GM23338 (cell line): ENCODE measurements around the gene CUX1. TPM values are rescaled to one million over a fixed set of nuclear protein-coding genes. Genes with fewer than 3 reads are reported as not detected.
A peak's percentile ranks its signal among the peaks of the same experiment; 100 is the strongest.

Experiments
- ATAC-seq: fragments of 200-7000 bp; cut with Tn5 transposase; 3 replicates; pipeline ENCODE4 v1.9.1; 2020
- DNase-seq: peaks from one replicate; pipeline ENCODE4 v3.0.0-alpha.2; 2015; ENCODE audit warnings: low spot score
- H2AFZ ChIP-seq: fragments of 200-600 bp; sonication (generic); 2 replicates; pipeline ENCODE4 v1.8.0; 2016; ENCODE audit warnings: antibody characterized with exemption, mild to moderate bottlenecking, moderate library complexity
- H3F3A ChIP-seq: fragments of 200-600 bp; sonication (generic); replicated peaks from 2 replicates; pipeline ENCODE4 v1.8.0; 2017; ENCODE audit warnings: antibody characterized with exemption, mixed run types, low read depth
- H3K27ac ChIP-seq: fragments of 200-600 bp; sonication (generic); 2 replicates; pipeline ENCODE4 v1.6.1; 2016; ENCODE audit warnings: low read depth
- H3K27me3 ChIP-seq: fragments of 200-600 bp; sonication (generic); 2 replicates; pipeline ENCODE4 v1.8.0; 2016; ENCODE audit warnings: mild to moderate bottlenecking, mixed run types, moderate library complexity; ENCODE audit not compliant: insufficient read depth
- H3K36me3 ChIP-seq: fragments of 200-600 bp; sonication (generic); 2 replicates; pipeline ENCODE4 v1.8.0; 2016; ENCODE audit warnings: mild to moderate bottlenecking; ENCODE audit not compliant: insufficient read depth
- H3K4me1 ChIP-seq: fragments of 200-600 bp; sonication (generic); 2 replicates; pipeline ENCODE4 v1.8.0; 2016; ENCODE audit warnings: mild to moderate bottlenecking, moderate library complexity; ENCODE audit not compliant: insufficient read depth
- H3K4me2 ChIP-seq: fragments of 200-600 bp; sonication (generic); 2 replicates; pipeline ENCODE4 v1.7.1; 2017; ENCODE audit warnings: mixed run types
- H3K4me3 ChIP-seq: fragments of 200-600 bp; sonication (generic); 2 replicates; pipeline ENCODE4 v1.6.1; 2016; ENCODE audit warnings: mixed run types
- H3K79me2 ChIP-seq: fragments of 200-600 bp; sonication (generic); replicated peaks from 2 replicates; pipeline ENCODE4 v1.8.0; 2017; ENCODE audit warnings: mild to moderate bottlenecking; ENCODE audit not compliant: insufficient read depth
- H3K9me2 ChIP-seq: fragments of 200-600 bp; sonication (generic); 2 replicates; pipeline ENCODE4 v1.8.0; 2017; ENCODE audit not compliant: insufficient read depth
- H4K20me1 ChIP-seq: fragments of 200-600 bp; sonication (generic); replicated peaks from 2 replicates; pipeline ENCODE4 v1.8.0; 2017; ENCODE audit warnings: mild to moderate bottlenecking; ENCODE audit not compliant: insufficient read depth
- H3K27ac Mint-ChIP-seq: 2 replicates; pipeline ENCODE4 v1.8.0; 2020; ENCODE audit warnings: inconsistent platforms, mild to moderate bottlenecking, moderate library complexity, mixed read lengths
- H3K27me3 Mint-ChIP-seq: 3 replicates; pipeline ENCODE4 v1.8.0; 2022; ENCODE audit warnings: low read depth, mild to moderate bottlenecking, moderate library complexity, mixed read lengths, inconsistent platforms; ENCODE audit not compliant: insufficient read depth, poor library complexity
- H3K36me3 Mint-ChIP-seq: 3 replicates; pipeline ENCODE4 v1.8.0; 2021; ENCODE audit warnings: low read depth, mild to moderate bottlenecking, inconsistent platforms, moderate library complexity, mixed read lengths
- H3K4me1 Mint-ChIP-seq: 3 replicates; pipeline ENCODE4 v1.8.0; 2020; ENCODE audit warnings: mild to moderate bottlenecking, inconsistent platforms, mixed read lengths
- H3K4me3 Mint-ChIP-seq: 3 replicates; pipeline ENCODE4 v1.8.0; 2021; ENCODE audit warnings: moderate library complexity, mild to moderate bottlenecking, inconsistent platforms, mixed read lengths
- H3K9me3 Mint-ChIP-seq: 3 replicates; pipeline ENCODE4 v1.8.0; 2020; ENCODE audit warnings: moderate library complexity, mild to moderate bottlenecking, inconsistent platforms, mixed read lengths
- CREB1 ChIP-seq: fragments of 250-450 bp; sonication (Bioruptor Pico); IDR thresholded peaks from 2 replicates; pipeline ENCODE4 v1.5.0; 2020; ENCODE audit warnings: low read depth, mild to moderate bottlenecking, moderate library complexity
- ZNF331 ChIP-seq: fragments of 250-450 bp; sonication (Bioruptor Pico); IDR thresholded peaks from 2 replicates; pipeline ENCODE4 v1.5.0; 2020; ENCODE audit warnings: low read depth, mild to moderate bottlenecking, moderate library complexity
- polyA plus RNA-seq: library from polyadenylated mRNA; unstranded; fragments of >200 nt; fragmentation: Nextera tagmentation; extraction: Ambion mirVana; gene quantifications from 2 replicates; pipeline ENCODE4 v1.2.1, GENCODE V29; 2016
- total RNA-seq: library from RNA; depleted of rRNA; stranded (reverse); fragments of >200 nt; shearing (Covaris generic); gene quantifications from 2 replicates; pipeline ENCODE4 v1.2.3, GENCODE V29; 2014
- TF ChIP-seq, protein P1 (sequence below), 2 experiments: fragments of 200-600 bp in 1 of 2; sonication (generic) in 1 of 2; conservative IDR thresholded peaks; 2 replicates each; pipeline versions ENCODE4 v1.5.1 to v1.6.1; 2016 to 2017; ENCODE audit warnings: antibody characterized with exemption in 2 of 2, low read depth in 2 of 2, mild to moderate bottlenecking in 2 of 2, moderate library complexity in 1 of 2
- TF ChIP-seq, protein P2 (sequence below): fragments of 250-450 bp; sonication (Bioruptor Pico); IDR thresholded peaks from 2 replicates; pipeline ENCODE4 v1.5.0; 2020; ENCODE audit warnings: mild to moderate bottlenecking, moderate library complexity
- TF ChIP-seq, protein P3 (sequence below): IDR thresholded peaks from 2 replicates; pipeline ENCODE4 v1.6.1; 2016; ENCODE audit warnings: antibody characterized with exemption

CUX1 gene
- total and polyA plus RNA-seq, 2 experiments from 2014 or later, result 49.9 to 64.0 TPM

DNA sequence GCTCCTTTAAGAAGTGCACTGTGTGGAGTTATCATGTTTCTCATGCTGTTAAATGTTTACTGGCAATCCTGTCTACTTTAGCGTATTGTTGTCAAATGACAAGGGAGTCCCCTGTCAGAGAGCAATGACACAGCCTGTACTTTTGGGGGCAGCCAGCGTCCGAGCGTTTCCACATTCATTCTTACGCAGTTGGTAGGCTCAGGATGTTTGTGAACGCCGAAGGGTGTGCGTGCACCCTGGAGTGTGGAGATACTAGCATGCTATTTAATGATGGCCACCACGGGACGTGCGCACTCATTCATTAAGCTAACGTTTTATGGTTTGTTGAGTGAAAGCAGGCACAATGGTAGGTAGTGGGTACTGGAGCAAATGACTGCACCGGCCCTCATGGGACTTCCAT, 48.0 kb downstream of the CUX1 start:
- Mint-ChIP-seq H3K27ac (peak overlapping the region; percentile 56; the same call in 1 of the 2 replicates), H3K4me1 (peaks cover 63% of the 10 kb centered on the region)
- DNase-seq, result no peak

More for the DNA sequence above, 48.0 kb downstream of the CUX1 start:
- Mint-ChIP-seq H3K27me3 (peaks cover 14% of the 10 kb centered on the region), H3K4me3 (no peak overlapping the region), H3K36me3 (peaks cover 11% of the 10 kb centered on the region; the same call in 2 of the 3 replicates), H3K9me3 (no peaks in the 10 kb centered on the region; the same call in 2 of the 3 replicates)
- no peak overlapping the region for H2AFZ ChIP-seq
- peaks cover 27% of the 10 kb centered on the region for H4K20me1 ChIP-seq
- no peak overlapping the region for H3K4me3 ChIP-seq
- H3K4me1 ChIP-seq, result peaks cover 61% of the 10 kb centered on the region
- H3K27me3 ChIP-seq, result no peaks in the 10 kb centered on the region
- H3K36me3 ChIP-seq, result no peaks in the 10 kb centered on the region
- H3K9me2 ChIP-seq, result no peaks in the 10 kb centered on the region
- TF ChIP-seq, protein P1, sequence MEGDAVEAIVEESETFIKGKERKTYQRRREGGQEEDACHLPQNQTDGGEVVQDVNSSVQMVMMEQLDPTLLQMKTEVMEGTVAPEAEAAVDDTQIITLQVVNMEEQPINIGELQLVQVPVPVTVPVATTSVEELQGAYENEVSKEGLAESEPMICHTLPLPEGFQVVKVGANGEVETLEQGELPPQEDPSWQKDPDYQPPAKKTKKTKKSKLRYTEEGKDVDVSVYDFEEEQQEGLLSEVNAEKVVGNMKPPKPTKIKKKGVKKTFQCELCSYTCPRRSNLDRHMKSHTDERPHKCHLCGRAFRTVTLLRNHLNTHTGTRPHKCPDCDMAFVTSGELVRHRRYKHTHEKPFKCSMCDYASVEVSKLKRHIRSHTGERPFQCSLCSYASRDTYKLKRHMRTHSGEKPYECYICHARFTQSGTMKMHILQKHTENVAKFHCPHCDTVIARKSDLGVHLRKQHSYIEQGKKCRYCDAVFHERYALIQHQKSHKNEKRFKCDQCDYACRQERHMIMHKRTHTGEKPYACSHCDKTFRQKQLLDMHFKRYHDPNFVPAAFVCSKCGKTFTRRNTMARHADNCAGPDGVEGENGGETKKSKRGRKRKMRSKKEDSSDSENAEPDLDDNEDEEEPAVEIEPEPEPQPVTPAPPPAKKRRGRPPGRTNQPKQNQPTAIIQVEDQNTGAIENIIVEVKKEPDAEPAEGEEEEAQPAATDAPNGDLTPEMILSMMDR (conservative IDR thresholded peaks at IDR 0.05; ENCODE audit: low read depth in 2 of 2), result no peak
- TF ChIP-seq, protein P2, sequence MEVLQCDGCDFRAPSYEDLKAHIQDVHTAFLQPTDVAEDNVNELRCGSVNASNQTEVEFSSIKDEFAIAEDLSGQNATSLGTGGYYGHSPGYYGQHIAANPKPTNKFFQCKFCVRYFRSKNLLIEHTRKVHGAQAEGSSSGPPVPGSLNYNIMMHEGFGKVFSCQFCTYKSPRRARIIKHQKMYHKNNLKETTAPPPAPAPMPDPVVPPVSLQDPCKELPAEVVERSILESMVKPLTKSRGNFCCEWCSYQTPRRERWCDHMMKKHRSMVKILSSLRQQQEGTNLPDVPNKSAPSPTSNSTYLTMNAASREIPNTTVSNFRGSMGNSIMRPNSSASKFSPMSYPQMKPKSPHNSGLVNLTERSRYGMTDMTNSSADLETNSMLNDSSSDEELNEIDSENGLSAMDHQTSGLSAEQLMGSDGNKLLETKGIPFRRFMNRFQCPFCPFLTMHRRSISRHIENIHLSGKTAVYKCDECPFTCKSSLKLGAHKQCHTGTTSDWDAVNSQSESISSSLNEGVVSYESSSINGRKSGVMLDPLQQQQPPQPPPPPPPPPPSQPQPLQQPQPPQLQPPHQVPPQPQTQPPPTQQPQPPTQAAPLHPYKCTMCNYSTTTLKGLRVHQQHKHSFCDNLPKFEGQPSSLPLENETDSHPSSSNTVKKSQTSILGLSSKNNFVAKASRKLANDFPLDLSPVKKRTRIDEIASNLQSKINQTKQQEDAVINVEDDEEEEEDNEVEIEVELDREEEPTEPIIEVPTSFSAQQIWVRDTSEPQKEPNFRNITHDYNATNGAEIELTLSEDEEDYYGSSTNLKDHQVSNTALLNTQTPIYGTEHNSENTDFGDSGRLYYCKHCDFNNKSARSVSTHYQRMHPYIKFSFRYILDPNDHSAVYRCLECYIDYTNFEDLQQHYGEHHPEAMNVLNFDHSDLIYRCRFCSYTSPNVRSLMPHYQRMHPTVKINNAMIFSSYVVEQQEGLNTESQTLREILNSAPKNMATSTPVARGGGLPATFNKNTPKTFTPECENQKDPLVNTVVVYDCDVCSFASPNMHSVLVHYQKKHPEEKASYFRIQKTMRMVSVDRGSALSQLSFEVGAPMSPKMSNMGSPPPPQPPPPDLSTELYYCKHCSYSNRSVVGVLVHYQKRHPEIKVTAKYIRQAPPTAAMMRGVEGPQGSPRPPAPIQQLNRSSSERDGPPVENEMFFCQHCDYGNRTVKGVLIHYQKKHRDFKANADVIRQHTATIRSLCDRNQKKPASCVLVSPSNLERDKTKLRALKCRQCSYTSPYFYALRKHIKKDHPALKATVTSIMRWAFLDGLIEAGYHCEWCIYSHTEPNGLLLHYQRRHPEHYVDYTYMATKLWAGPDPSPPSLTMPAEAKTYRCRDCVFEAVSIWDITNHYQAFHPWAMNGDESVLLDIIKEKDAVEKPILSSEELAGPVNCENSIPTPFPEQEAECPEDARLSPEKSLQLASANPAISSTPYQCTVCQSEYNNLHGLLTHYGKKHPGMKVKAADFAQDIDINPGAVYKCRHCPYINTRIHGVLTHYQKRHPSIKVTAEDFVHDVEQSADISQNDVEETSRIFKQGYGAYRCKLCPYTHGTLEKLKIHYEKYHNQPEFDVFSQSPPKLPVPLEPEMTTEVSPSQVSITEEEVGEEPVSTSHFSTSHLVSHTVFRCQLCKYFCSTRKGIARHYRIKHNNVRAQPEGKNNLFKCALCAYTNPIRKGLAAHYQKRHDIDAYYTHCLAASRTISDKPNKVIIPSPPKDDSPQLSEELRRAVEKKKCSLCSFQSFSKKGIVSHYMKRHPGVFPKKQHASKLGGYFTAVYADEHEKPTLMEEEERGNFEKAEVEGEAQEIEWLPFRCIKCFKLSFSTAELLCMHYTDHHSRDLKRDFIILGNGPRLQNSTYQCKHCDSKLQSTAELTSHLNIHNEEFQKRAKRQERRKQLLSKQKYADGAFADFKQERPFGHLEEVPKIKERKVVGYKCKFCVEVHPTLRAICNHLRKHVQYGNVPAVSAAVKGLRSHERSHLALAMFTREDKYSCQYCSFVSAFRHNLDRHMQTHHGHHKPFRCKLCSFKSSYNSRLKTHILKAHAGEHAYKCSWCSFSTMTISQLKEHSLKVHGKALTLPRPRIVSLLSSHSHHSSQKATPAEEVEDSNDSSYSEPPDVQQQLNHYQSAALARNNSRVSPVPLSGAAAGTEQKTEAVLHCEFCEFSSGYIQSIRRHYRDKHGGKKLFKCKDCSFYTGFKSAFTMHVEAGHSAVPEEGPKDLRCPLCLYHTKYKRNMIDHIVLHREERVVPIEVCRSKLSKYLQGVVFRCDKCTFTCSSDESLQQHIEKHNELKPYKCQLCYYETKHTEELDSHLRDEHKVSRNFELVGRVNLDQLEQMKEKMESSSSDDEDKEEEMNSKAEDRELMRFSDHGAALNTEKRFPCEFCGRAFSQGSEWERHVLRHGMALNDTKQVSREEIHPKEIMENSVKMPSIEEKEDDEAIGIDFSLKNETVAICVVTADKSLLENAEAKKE (CRISPR knock-in tag), result no peak
- TF ChIP-seq CREB1 (CRISPR knock-in tag), result no peak
- no peak for TF ChIP-seq ZNF331 (CRISPR knock-in tag)
- TF ChIP-seq, protein P3, sequence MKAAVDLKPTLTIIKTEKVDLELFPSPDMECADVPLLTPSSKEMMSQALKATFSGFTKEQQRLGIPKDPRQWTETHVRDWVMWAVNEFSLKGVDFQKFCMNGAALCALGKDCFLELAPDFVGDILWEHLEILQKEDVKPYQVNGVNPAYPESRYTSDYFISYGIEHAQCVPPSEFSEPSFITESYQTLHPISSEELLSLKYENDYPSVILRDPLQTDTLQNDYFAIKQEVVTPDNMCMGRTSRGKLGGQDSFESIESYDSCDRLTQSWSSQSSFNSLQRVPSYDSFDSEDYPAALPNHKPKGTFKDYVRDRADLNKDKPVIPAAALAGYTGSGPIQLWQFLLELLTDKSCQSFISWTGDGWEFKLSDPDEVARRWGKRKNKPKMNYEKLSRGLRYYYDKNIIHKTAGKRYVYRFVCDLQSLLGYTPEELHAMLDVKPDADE, result no peak
- H3F3A ChIP-seq, result peaks cover 12% of the 10 kb centered on the region; the same call in 1 of the 2 replicates
- no peak for ATAC-seq
- H3K4me2 ChIP-seq, result no peak overlapping the region
- no peak overlapping the region for H3K27ac ChIP-seq
- peaks cover 95% of the 10 kb centered on the region for H3K79me2 ChIP-seq
